PC-9 (cell line): ENCODE measurements around the gene CHSY1. TPM values are rescaled to one million over a fixed set of nuclear protein-coding genes. Genes with fewer than 3 reads are reported as not detected.

ENCODE experiments used
- BruUV-seq: library from RNA; stranded (reverse); fragments of 400-500 nt; replicated peaks from 2 replicates; lab custom pipeline; 2021; lab: Mats Ljungman, UMichigan
- CTCF ChIA-PET: fragments of 300-600 bp; sonication (Branson Sonifier 250); formaldehyde crosslinking; loops from one replicate; lab custom pipeline; 2022; ENCODE audit warnings: antibody characterized with exemption; lab: Charles Lee
- POLR2A ChIA-PET: fragments of 300-600 bp; sonication (Branson Sonifier 250); formaldehyde crosslinking; loops from one replicate; lab custom pipeline; 2022; ENCODE audit warnings: antibody characterized with exemption; ENCODE audit not compliant: unreplicated experiment; lab: Charles Lee
- DNase-seq, 2 experiments: peaks; one replicate each; pipeline versions ENCODE4 v3.0.0 to v3.0.0-alpha.2; 2015 to 2022; ENCODE audit warnings: mixed read lengths in 1 of 2
- H2AFZ ChIP-seq: fragments of 200-600 bp; sonication (generic); 2 replicates; pipeline ENCODE4 v1.8.1; 2017; ENCODE audit warnings: antibody characterized with exemption
- H3F3A ChIP-seq: fragments of 200-600 bp; sonication (generic); 2 replicates; pipeline ENCODE4 v1.8.1; 2017; ENCODE audit warnings: antibody characterized with exemption, mild to moderate bottlenecking, low read depth; ENCODE audit not compliant: insufficient read depth
- H3K27ac ChIP-seq: fragments of 200-600 bp; sonication (generic); 2 replicates; pipeline ENCODE4 v1.6.1; 2016; ENCODE audit warnings: mixed run types
- H3K27me3 ChIP-seq: fragments of 200-600 bp; sonication (generic); 2 replicates; pipeline ENCODE4 v1.6.1; 2016; ENCODE audit warnings: low read depth, mixed run types; ENCODE audit not compliant: insufficient read depth
- H3K36me3 ChIP-seq: fragments of 200-600 bp; sonication (generic); 2 replicates; pipeline ENCODE4 v1.6.1; 2016; ENCODE audit warnings: low read depth, mixed run types
- H3K4me1 ChIP-seq: fragments of 200-600 bp; sonication (generic); replicated peaks from 2 replicates; pipeline ENCODE4 v1.6.1; 2016; ENCODE audit warnings: mixed run types; ENCODE audit not compliant: insufficient read depth
- H3K4me2 ChIP-seq: fragments of 200-600 bp; sonication (generic); 2 replicates; pipeline ENCODE4 v1.6.1; 2017; ENCODE audit warnings: mixed run types
- H3K4me3 ChIP-seq: fragments of 200-600 bp; sonication (generic); 2 replicates; pipeline ENCODE4 v1.6.1; 2016; ENCODE audit warnings: mixed run types
- H3K79me2 ChIP-seq: fragments of 200-600 bp; sonication (generic); 2 replicates; pipeline ENCODE4 v1.6.1; 2017; ENCODE audit warnings: low read depth, mixed run types
- H3K9me2 ChIP-seq: fragments of 200-600 bp; sonication (generic); 2 replicates; pipeline ENCODE4 v1.8.1; 2017; ENCODE audit warnings: mild to moderate bottlenecking; ENCODE audit not compliant: insufficient read depth
- H3K9me3 ChIP-seq: fragments of 200-600 bp; sonication (generic); 2 replicates; pipeline ENCODE4 v1.8.1; 2016; ENCODE audit warnings: low read depth; ENCODE audit not compliant: insufficient read depth
- H4K20me1 ChIP-seq: fragments of 200-600 bp; sonication (generic); 2 replicates; pipeline ENCODE4 v1.8.1; 2017; ENCODE audit not compliant: insufficient read depth
- CTCF ChIP-seq: fragments of 200-600 bp; sonication (generic); conservative IDR thresholded peaks from 2 replicates; pipeline ENCODE4 v1.6.1; 2017; ENCODE audit warnings: mixed run types, antibody characterized with exemption, mild to moderate bottlenecking, moderate library complexity
- EZH2 ChIP-seq: fragments of 200-600 bp; sonication (generic); IDR thresholded peaks from 2 replicates; pipeline ENCODE4 v1.8.0; 2017; ENCODE audit warnings: antibody characterized with exemption, low read depth
- intact Hi-C: fragments of 100-400 bp; cut with micrococcal nuclease; formaldehyde crosslinking; loops from one replicate; pipeline ENCODE4 v1.10.0; 2022; ENCODE audit not compliant: unreplicated experiment
- total RNA-seq: library from RNA; stranded (reverse); gene quantifications from 2 replicates; pipeline ENCODE4 v1.2.3, GENCODE V29; 2021

CHSY1 gene
- total RNA-seq, 1 experiment from 2014 or later: 10.7 TPM

GRCh38 chr15:101176625-101177024 lies 75.2 kb downstream of the CHSY1 start:
- no TSS peak for BruUV-seq
- POLR2A ChIA-PET: interaction anchor here (0.7 kb wide), 1 partner anchor 16 kb away, joined by 4 read pairs; no protein-coding TSS in a partner anchor

GRCh38 chr15:101175401-101175800 lies 76.4 kb downstream of the CHSY1 start:
- no TSS peak for BruUV-seq
- Histone ChIP-seq H3K4me1 (no peaks in the 10 kb centered on the region), H3K79me2 (no peaks in the 10 kb centered on the region), H3F3A (no peaks in the 10 kb centered on the region), H3K9me2 (no peaks in the 10 kb centered on the region), H3K27me3 (no peaks in the 10 kb centered on the region), H3K9me3 (no peaks in the 10 kb centered on the region), H3K27ac (no peak overlapping the region), H3K4me2 (no peak overlapping the region), H2AFZ (no peak overlapping the region), H4K20me1 (no peaks in the 10 kb centered on the region), H3K36me3 (no peaks in the 10 kb centered on the region), H3K4me3 (no peak overlapping the region)
- no peak for DNase-seq
- TF ChIP-seq CTCF: no peak
- no peak for TF ChIP-seq EZH2
- POLR2A ChIA-PET: no interaction called here
- intact Hi-C loops: no loop called here
- CTCF ChIA-PET: no interaction called here

More at GRCh38 chr15:101176625-101177024, 75.2 kb downstream of the CHSY1 start:
- Histone ChIP-seq H3K4me1 (no peaks in the 10 kb centered on the region), H3K36me3 (no peaks in the 10 kb centered on the region), H3K27me3 (no peaks in the 10 kb centered on the region), H3K9me3 (no peaks in the 10 kb centered on the region), H3F3A (no peaks in the 10 kb centered on the region), H3K79me2 (no peaks in the 10 kb centered on the region), H3K4me2 (no peak overlapping the region), H3K27ac (no peak overlapping the region), H3K4me3 (no peak overlapping the region), H3K9me2 (no peaks in the 10 kb centered on the region), H4K20me1 (no peaks in the 10 kb centered on the region), H2AFZ (no peak overlapping the region)
- TF ChIP-seq EZH2: no peak
- DNase-seq: no peak
- intact Hi-C loops: no loop called here
- CTCF ChIA-PET: interaction anchor here (0.6 kb wide), 1 partner anchor 31 kb away, joined by 3 read pairs; no protein-coding TSS in a partner anchor

DNA sequence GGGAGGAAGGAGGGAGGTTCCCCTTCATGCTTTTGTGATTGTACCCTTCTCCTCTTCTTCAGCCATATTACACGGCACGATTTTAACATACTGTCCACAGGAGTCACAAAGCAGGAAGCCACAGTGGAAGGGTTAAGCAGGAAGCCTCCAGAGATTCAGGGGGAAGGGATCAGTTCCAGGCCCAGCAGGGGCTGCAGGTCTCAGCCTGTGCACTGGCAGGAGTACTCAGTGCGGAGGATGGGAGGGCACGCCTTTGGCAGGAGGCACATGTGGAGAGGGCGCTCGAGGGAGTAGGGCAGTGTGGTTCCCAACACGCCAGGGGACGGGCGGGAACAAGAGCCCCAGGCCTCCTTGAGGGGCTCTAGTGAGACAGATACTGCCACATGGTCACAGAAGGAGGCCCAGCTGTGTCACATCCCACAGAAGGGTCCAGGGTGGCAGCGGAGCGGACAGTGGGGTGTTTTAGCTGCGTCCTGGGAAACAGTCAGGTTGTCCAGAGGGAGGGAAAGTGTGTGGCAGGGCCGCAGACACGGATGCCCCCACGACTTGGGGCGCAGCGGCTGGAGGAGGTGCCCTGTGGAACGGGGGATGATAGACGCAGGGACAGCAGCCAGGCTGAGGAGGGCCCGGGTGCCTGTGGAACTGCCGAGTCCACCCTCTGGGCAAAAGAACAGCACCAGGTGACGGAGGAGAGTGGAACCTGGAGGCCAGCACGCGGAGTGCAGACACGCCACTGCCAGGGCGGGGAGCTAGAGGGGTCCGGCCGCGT lies 77.5 kb downstream of the CHSY1 start:
- intact Hi-C loops: no loop called here
- no peak overlapping the region for H3K4me2 ChIP-seq
- H3K27me3 ChIP-seq: no peaks in the 10 kb centered on the region
- CTCF ChIA-PET: no interaction called here
- TF ChIP-seq CTCF (no peak), EZH2 (no peak)
- H2AFZ ChIP-seq: no peak overlapping the region
- H3K4me3 ChIP-seq: no peak overlapping the region
- no peaks in the 10 kb centered on the region for H3F3A ChIP-seq
- H3K4me1 ChIP-seq: no peaks in the 10 kb centered on the region
- POLR2A ChIA-PET: no interaction called here
- H3K79me2 ChIP-seq: no peaks in the 10 kb centered on the region
- no peaks in the 10 kb centered on the region for H3K9me3 ChIP-seq
- no peaks in the 10 kb centered on the region for H3K9me2 ChIP-seq
- no peak overlapping the region for H3K27ac ChIP-seq
- no peak for DNase-seq
- BruUV-seq: no TSS peak
- H3K36me3 ChIP-seq: no peaks in the 10 kb centered on the region
- no peaks in the 10 kb centered on the region for H4K20me1 ChIP-seq
